HG02885 (cell line): Measurements from ENCODE around the gene TFAM.

ENCODE experiments used
- ATAC-seq: cut with Tn5 transposase; IDR thresholded peaks from one replicate; pipeline ENCODE4 v1.9.1; 2021; ENCODE audit warnings: mild to moderate bottlenecking; ENCODE audit not compliant: unreplicated experiment, poor library complexity

TFAM gene

DNA sequence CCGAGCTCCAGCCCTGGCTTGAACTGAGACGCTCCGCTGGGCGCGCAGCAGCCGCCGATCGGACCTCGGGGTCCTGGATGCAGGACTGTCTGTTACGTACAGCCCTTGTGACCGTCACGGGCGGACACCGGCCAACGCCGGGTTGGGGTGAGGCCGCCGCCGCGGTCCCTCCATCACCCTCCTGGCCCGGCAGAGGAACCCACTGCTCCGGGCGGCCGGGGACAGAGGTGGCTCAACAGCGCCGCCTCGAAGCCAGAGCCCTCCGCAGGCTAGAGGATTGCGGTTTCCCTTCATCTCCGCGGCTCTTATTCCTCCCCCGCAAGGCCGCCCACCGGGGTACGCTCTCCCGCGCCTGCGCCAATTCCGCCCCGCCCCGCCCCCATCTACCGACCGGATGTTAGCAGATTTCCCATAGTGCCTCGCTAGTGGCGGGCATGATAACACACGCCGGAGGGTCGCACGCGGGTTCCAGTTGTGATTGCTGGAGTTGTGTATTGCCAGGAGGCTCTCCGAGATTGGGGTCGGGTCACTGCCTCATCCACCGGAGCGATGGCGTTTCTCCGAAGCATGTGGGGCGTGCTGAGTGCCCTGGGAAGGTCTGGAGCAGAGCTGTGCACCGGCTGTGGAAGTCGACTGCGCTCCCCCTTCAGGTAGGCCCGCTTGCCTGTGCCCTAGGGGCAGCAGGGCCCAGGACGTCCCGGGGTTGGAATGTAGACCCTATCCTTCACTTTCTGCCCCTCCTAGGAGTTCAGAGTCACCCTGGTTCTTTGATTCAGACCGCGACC lies at the start of gene TFAM:
TSS of gene TFAM (plus strand) at position 412 of the 785 bp plus-strand sequence. CDS start at position 550, 138 bp downstream.
- ATAC-seq = peak; percentile 86

GRCh38 chr10:58336242-58336641 lies 49.0 kb upstream of the TFAM start:
- no peak for ATAC-seq

DNA sequence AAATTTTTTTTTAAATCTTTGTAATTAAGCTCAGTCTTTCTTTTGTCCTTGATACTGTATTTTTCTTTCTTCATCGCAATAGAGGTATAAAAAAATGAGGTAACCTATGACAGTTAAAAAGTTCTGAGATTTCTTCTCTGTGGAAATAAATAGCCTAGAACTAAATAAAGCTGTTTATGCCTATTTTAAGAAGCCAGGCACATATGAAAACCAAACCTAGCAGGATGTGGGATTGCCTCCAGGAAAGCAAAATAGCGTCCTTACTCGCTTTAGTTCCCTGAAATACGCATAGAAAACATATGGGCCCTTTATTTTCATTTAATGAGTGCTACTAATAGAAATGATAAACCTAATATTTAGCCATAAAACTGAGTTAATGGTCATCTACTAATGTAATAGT lies 43.8 kb upstream of the TFAM start:
- no peak for ATAC-seq

DNA sequence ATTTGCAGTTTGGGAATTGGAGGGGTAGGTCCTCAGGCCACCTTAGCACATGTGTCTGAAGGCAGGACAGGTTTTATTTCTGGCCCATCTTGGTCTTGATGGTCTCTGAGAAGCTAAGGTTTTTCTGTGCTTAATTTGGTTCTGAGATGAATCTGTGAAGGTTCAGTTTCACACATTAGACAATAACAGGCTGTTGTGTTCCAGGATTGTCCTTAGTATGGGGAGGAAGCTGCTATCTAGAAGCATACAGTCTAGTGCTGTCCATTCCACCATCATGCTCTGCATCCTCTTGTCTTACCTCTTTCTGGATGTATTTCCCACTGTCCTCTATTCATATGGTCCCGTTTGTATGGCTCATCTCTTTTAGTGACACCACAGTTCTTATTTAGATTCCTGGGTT lies 43.3 kb upstream of the TFAM start:
- peak; percentile 61 for ATAC-seq

DNA sequence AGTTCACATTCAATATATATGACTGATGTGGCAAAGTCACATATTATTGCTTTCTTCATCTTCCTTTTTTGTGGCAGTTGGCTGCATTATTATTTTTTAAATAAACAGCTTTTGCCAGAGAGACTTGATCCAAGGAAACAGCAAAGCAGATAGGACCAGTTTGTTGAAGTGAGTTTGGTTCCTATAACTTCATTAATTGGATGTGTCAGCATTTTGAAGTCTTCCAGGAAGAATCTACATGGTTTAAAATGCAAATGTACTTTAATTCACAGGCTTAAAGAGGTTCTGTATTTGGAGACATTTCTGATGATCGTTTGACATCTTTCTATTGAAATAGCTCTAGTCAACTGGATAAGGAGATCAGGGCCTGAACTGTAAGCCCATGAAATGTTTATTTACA lies 37.2 kb upstream of the TFAM start:
- ATAC-seq = no peak

DNA sequence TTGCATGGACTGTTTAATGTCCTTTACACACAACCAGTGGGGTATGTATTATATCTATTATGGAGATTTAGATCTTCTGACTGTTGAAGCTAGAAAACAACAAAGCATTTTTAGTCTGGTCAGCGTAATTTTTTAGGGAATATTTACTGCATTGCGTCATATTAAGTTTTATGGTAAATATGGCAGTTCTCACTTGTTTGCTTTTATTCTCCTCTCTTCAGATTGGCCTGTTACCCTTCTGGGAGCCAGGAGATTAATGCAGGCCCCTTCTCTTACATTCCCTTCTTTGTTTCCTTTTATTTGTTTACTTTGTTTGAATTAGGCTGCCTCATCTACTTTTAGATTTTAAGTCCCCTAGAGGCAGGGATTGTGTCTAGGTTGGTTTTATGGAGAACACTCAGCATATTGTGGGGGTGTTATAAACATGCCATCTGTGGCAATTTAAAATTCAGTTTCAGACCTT lies 36.6 kb upstream of the TFAM start:
- ATAC-seq = no peak

DNA sequence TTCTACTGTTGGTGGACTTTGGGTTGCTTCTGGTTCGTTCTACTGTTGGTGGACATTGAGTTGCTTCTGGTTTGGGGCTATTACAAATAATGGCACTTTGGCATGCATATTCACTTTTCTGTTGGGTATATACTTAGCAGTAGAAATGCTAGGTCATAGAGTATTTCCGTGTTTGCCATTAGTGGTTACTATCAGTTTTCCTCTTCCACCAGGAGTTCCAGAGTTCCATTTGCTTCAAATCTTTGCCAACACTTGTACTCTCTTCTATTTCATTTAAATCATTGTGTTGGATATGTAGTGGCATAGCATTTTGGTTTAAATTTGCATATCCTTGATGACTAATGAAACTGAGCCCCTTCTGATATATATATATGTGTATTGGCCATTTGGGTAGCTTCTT lies 35.2 kb upstream of the TFAM start:
- no peak for ATAC-seq

DNA sequence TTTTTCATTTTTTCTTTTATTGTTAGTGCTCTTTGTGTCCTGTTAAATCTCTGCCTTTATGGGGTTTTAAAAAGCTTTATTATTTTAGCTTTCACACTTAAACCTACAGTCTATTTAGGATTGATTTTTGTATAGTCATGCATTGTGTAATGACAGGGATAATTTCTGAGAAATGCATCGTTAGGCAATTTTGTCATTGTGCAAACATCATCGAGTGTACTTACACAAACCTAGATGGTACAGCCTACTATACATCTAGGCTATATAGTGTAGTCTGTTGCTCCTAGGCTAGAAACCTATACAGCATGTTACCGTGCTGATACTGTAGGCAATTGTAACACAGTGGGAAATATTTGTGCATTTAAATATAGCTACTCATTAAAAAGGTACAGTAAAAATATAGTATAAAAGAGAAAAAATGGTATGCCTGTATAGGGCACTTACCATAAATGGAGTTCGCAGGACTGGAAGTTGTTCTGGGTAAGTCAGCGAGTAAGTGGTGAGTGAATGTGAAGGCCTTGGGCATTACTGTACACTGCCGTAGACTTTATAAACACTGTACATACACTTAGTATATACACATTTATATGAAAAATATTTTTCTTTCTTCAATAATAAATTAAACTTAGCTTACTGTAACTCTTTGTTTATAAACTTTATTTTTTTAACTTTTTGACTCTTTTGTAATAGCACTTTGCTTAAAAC lies 34.4 kb upstream of the TFAM start:
- no peak for ATAC-seq

DNA sequence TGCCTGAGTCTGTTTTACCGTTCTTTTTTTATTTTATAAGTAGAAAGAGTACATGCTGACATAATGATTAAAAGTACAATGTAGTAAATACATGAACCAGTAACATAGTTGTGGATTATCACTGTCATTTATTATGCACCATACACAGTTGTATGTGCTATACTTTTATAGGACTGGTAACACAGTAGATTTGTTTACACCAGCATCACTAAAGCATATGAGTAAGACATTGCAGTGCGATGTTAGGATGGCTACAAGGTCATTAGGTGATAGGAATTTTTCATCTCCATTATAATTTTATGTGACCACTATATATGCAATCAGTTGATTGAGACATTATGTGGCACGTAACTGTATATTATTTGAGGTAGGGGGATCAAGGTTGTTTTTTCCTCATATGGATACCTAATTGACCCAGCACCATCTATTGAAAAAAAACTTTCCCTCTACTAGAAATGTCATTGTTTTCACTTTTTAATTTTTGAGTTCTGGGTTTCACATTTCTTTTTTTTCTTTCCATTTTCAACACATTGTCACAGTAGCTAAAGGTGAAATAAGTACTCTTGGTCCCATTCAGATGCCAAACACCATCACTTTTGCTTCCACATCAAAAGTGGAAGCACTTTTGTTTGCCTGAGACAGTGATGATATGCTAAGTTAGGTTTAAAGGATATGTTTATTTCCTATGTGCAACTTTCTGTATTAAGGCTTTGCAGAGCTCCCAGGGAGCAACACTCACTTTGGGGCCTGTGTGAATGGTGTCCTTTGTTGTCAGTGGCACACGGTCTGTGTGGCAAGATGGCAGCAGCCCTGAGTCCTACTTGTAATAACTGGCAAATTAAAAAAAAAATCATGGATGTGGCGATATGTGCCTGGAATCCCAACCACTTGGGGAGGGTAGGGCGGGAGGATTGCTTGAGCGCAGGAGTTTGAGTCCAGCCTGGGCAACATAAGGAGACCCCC lies 33.3 kb upstream of the TFAM start:
- no peak for ATAC-seq

DNA sequence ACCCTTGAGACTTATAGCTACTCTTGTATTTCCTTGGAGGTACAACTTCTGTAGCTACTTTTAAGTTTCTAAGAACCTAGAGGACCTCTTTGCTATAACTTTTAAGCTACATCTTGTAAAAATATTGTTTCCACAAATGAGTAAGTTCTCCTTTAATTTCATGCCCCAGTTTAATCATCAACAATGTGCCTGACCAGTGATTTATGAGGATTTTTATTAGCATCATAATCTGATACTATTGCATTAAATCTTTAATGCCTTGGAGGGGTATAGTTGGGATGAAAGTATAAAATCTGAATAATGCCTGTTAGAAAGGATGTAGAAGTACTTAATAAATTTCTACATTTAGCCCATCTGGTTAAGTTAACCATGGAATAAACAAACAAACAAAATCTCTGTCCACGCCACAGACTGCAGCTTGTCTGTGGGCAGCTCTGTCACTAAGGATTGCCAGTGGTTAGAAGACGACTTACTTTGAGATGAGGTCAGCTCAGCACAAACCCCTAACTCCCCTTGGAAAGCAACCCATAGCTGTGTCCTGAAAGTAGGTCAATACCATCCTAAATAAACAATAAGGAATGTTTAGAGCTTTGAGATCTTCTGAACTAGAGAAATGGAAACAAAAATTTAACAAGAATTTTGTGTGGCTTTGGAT lies 32.1 kb upstream of the TFAM start:
- no peak for ATAC-seq

DNA sequence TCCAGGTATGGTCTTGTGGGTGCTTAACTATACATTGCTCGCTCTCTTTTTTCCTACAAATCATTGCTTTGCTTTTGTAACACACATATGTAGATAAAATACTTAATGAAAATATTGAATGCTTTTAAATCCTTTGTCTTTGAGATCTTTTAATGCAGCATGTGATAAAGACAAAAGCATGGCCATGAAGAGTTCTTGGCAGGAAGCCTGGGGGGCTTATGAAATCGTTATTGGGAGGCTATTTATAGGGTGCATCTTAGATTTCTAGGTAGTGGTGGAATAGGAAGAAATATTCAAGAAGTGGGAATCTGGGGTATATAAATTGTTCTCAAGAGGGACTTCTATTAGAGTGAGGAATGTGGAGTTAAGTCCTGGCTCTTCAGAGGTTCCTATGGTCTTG lies 28.5 kb upstream of the TFAM start:
- ATAC-seq = no peak

GRCh38 chr10:58358314-58358933 lies 26.8 kb upstream of the TFAM start:
- no peak for ATAC-seq

DNA sequence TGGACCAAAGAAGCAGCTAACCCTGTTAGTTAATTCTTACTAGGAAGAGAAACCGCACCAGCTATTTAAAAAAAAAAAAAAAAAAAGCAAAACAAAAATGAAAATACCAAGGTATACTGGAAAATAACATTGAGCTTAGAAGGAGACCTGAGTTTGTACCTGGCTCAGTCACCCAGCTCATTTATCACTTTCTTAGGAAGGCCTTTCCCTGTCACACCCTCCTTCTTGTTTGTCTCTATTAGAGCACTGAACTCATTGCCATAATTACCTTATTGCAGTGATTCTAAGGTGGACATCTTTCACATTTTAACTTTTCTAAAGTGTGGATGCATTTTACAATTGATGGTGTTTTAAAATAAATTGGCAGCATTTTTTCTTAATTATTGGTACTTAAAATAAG lies 26.3 kb upstream of the TFAM start:
- no peak for ATAC-seq

DNA sequence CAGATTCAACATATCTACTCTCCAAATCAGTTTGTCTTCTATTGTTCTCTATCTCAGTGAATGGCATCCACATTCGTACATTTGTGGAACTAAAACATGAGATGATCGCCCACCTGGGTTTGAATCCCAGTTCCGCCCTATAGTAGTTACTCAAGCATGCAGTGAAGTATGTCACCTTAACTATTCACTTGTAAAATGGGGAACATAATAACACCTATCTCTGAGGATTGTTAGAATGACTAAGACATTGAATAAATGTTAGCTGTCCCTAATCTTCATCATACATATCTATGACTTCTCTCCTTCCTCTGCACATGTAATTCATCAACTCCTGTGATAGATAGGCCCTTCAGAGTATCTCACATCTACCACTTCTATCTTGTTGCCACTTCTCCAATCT lies 25.7 kb upstream of the TFAM start:
- ATAC-seq = no peak

- no peak for ATAC-seq
These were observed 24.7 kb upstream of the TFAM start for GRCh38 chr10:58360412-58361004.

- ATAC-seq = no peak
These were observed 23.9 kb upstream of the TFAM start for GRCh38 chr10:58361353-58361752.

GRCh38 chr10:58362027-58362789 lies 23.0 kb upstream of the TFAM start:
- ATAC-seq = no peak

- no peak for ATAC-seq
These were observed 18.1 kb upstream of the TFAM start for GRCh38 chr10:58367069-58367468.

GRCh38 chr10:58371473-58371872 lies 13.7 kb upstream of the TFAM start:
- ATAC-seq = no peak
